NCI-H146 treated with DMSO at 0.1 percent for 48 hours (cell line): Measurements from ENCODE around the gene LRCH4.
"Not testable (repeated sequence)": the region's sequence is repeated elsewhere in the genome, so short reads cannot be mapped to it uniquely, and the experiment has no call there.

ENCODE experiments used
- DNase-seq: peaks from one replicate; lab custom pipeline; 2025; ENCODE audit not compliant: unreplicated experiment; lab: John Stamatoyannopoulos, UW

Gene LRCH4

GRCh38 chr7:100568176-100568895 lies 17.6 kb downstream of the LRCH4 start:
- no peak for DNase-seq

- no peak for DNase-seq
Observed at GRCh38 chr7:100567751-100568175, 18.2 kb downstream of the LRCH4 start.

DNA sequence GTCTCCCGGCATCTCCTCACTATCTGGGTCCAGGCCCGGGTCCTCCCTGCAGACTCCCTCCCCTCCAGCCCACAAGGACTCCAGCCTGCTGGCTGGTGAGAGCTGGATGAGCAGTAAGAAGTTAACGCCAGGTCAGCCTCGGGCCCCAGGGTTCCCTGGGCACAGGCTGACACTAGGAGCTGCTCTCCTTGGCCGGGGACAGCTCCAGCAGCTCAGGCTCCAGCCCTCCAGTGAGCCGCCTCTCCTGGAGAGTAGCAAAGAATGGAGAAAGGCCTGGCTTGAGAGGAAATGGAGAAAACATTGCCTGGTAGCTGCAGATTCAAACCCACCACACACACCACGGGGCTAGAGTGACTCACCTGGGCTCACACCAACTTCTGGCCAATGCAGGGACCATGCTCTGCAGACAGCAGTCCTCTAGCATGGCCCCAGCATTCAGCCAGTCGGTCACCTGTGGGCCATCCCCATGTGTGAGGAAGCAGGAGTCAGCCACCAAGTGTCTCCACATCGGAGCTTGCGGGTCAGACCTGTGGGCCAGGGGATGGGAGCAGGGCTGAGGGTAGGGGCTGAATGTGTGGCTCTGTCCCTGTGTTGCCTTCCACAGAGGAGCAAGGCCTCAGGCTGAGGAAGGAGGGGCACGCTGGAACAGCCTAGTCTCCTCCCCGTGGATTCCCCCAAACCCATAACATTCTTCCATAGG lies 18.7 kb downstream of the LRCH4 start:
- no peak for DNase-seq

DNA sequence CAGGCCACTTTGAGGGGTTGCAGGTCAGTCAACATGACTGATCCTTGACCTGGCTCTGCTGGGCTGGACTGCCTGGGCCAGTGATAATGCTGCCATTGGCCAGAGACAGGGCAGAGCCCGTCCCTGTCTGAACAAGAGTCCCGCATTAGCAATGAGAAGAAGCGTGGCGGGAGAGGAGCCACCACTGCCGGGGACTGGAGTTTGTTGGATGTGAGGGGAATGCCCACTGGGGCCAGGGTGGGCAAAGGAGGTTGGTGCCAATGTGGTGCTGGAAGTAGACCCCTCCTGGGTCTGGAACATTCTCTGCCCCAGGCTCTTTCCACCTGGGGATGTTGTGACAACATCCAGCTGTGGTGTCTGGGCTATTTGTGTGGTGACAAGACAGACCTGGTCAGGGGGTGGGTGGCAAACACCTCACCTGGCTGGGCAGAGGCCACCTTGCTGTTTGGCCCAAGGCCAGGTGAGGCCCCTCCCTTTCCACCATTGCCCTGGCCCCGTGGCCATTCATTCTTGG lies 19.9 kb downstream of the LRCH4 start:
- no peak for DNase-seq

- no peak for DNase-seq
Observed at GRCh38 chr7:100565133-100565571, 20.8 kb downstream of the LRCH4 start.

- DNase-seq = not testable (repeated sequence)
Observed at GRCh38 chr7:100564405-100564804, 21.5 kb downstream of the LRCH4 start.

- no peak for DNase-seq
Observed at GRCh38 chr7:100563809-100564400, 22.0 kb downstream of the LRCH4 start.

- no peak for DNase-seq
Observed at GRCh38 chr7:100563100-100563564, 22.8 kb downstream of the LRCH4 start.

- DNase-seq = no peak
Observed at GRCh38 chr7:100562195-100563099, 23.5 kb downstream of the LRCH4 start.

GRCh38 chr7:100561491-100562194 lies 24.3 kb downstream of the LRCH4 start:
- no peak for DNase-seq

DNA sequence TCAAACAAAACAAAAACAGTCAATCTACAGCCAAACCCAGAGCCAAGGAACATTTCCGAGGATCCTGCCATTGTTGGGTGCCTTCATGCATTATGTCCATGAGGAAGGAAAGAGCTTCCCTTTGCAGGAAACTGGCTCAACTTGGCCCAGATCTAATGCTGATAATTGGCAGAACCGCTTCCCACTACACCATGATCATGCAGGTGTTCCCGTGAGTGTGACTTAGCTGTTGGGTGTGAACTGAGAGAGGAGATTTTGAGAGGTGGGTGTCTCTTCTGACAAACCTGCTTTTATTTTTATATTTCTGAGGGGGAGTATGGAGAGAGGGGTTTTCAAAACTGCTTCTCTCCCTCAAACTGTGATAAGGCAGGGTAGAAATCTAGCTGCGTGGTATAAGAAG lies 26.8 kb downstream of the LRCH4 start:
- no peak for DNase-seq

- no peak for DNase-seq
Observed at GRCh38 chr7:100556541-100556940, 29.4 kb downstream of the LRCH4 start.

- no peak for DNase-seq
Observed at GRCh38 chr7:100555701-100556100, 30.2 kb downstream of the LRCH4 start.

- DNase-seq = no peak
Observed at GRCh38 chr7:100553032-100553431, 32.9 kb downstream of the LRCH4 start.

GRCh38 chr7:100552532-100552931 lies 33.4 kb downstream of the LRCH4 start:
- no peak for DNase-seq

DNA sequence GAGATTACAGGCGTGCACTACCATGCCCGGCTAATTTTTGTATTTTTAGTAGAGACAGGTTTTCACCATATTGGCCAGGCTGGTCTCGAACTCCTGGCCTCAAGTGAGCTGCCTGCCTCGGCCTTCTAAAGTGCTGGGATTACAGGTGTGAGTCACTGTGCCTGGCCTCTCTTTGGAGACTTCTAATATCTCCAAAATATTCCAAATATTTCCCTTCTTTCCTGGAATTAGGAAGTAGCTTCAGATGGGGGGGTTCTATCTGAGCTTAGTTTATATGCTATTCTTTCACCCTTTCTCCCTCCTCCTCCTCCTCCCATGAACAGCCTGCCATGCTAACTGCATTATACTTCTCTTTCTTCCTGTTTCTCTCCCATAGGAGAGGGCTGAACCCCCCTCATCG lies 37.5 kb downstream of the LRCH4 start:
- not testable (repeated sequence) for DNase-seq

- no peak for DNase-seq
Observed at GRCh38 chr7:100547872-100548271, 38.1 kb downstream of the LRCH4 start.

GRCh38 chr7:100546926-100547800 lies 38.8 kb downstream of the LRCH4 start:
- DNase-seq = no peak
